IPS-18c (cell line): ENCODE results near the gene SOWAHA.

Experiments
- H3K4me3 ChIP-seq: 2 replicates; pipeline ENCODE4 v1.7.0; 2013; ENCODE audit warnings: low read depth, mild to moderate bottlenecking, low read length, moderate library complexity; ENCODE audit not compliant: insufficient read depth
- H3K9me3 ChIP-seq: one replicate; pipeline ENCODE4 v1.6.1; 2013; ENCODE audit warnings: mild to moderate bottlenecking, low read length, moderate library complexity; ENCODE audit not compliant: control insufficient read depth, insufficient read depth

SOWAHA gene

GRCh38 chr5:132775476-132775961 is 37.6 kb upstream of the SOWAHA start:
- no peak overlapping the region for H3K4me3 ChIP-seq
- no peaks in the 10 kb centered on the region for H3K9me3 ChIP-seq

DNA sequence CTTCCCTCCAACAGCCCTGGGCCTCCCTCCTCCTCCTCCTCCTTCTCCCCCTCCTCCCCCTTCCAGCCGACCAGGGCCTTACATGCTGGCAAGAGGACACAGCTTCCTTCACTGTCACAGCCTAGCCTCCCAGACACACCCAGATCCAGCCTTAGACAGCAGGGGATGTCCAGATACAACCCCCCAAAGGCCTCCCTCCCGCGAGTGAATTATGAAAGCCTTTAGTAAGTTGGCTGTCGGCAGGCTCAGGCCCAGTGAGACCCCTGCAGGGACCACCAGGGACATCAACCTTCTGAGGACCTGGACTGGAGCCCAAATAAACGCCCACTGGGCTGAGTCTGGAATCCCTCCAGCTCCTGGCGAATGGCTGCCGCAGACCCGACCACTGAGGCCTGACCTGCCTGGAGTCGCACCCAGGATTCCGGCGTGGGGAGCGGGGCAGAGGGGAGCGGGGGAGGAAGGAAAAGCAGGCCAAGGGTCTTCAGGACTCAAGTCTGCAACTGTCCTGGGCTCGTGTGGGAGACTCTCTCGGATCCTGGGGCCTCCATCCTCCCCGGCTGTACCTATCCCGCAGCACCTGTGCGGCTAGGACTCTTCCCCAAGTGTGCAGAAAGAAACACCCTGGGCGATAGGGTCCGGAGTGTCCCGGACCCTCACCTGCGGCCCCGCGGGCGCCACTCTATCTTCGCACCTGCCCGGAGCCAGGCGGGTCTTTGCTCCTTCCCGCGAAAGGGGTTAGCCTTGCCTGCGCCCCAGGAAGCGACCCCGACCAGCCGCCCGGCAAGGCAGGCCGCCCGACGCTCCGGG is 36.8 kb upstream of the SOWAHA start:
- no peaks in the 10 kb centered on the region for H3K9me3 ChIP-seq
- H3K4me3 ChIP-seq, result peak overlapping the region; percentile 74

- H3K9me3 ChIP-seq, result no peaks in the 10 kb centered on the region
- peak overlapping the region; percentile 74 for H3K4me3 ChIP-seq
These were observed 36.2 kb upstream of the SOWAHA start for GRCh38 chr5:132776938-132777208.

- no peaks in the 10 kb centered on the region for H3K9me3 ChIP-seq
- H3K4me3 ChIP-seq, result peak within 1 kb of the TSS; percentile 74
These were observed 35.7 kb upstream of the SOWAHA start, which contains the start of gene SEPTIN8 for GRCh38 chr5:132777209-132778069. SEPTIN8 (minus strand) TSS chr5:132777239; CDS start chr5:132777137, 102 bp downstream.

DNA sequence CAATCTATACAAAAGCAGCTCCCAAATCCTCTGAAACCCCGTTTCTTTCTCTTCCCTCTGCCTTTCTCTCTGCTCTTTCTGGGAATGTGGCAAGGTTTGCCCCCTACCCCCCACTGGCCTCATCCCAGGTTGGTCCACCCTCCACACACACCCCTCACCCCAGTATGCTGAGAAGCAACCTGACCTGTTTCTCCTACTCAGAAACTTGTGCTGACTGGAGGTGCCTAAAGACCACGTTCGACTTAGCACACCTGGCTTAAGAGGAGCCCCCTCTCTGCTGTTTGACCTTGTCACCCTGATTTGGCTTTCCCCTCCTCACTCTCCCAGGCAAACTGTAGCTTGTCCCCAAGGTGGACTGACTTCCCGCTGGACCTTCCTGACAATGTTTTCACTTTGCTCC is 35.0 kb upstream of the SOWAHA start:
- Histone ChIP-seq H3K9me3 (no peaks in the 10 kb centered on the region), H3K4me3 (no peak overlapping the region)

- H3K9me3 ChIP-seq, result no peaks in the 10 kb centered on the region
- no peak overlapping the region for H3K4me3 ChIP-seq
These were observed 34.2 kb upstream of the SOWAHA start for GRCh38 chr5:132778856-132779255.

DNA sequence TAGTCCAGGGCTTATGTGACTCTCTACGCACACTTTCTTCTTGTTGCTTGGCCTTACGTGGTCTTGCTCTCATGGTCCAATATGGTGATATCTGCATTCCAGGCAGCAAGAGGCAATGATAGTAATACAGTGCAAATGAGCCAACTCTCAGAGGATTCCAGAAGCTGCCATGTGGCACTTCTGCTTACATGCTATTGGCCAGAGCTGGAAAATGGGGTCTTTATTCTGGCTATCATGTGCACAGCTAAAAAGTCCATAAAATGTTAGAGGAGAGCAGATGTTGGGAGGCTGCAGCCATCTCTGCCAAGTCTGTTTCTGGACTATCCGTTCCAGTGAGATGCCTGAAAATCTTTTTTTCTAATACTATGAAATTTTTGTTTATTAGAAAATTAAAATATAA is 33.1 kb upstream of the SOWAHA start:
- H3K9me3 ChIP-seq, result no peaks in the 10 kb centered on the region
- no peak overlapping the region for H3K4me3 ChIP-seq

DNA sequence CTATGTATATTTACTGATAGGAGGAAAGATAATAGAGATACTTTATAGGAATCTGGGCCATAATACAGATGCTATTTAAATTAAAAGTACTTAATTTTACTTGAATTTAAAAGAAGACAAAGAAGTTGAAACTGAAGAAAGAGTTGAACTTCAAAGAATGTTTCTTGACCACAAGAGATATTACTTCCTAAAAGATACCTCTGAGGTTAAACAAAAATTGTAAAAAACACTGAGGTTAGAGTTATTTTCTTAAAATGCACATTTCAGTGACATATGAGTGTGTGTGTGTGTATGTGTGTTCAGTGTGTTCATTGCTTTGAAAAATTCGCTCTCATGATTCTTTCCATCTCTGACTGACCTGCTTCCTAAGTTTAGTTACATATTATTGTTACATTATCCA is 32.5 kb upstream of the SOWAHA start:
- Histone ChIP-seq H3K4me3 (no peak overlapping the region), H3K9me3 (no peaks in the 10 kb centered on the region)

- Histone ChIP-seq H3K9me3 (no peaks in the 10 kb centered on the region), H3K4me3 (no peak overlapping the region)
These were observed 32.1 kb upstream of the SOWAHA start for GRCh38 chr5:132781029-132781428.

DNA sequence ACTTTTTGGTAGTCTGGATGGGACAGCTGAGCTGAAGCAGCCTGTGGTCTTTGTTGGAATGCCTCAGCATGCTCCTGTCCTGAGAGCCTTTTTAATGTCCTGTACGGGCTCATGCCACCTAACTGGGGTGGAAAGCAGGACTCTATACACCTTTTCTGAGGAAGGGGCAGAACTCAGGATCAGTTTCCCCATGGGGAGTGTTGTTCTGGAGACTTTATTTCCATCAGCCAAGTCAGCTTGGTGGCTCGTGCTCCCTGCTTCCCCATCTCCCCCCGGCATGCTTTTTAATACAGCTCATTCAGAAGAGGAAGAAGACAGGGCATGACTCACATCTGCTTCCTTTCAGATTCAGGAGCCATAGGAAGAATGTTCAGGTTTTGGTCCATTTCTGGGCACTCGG is 31.0 kb upstream of the SOWAHA start:
- Histone ChIP-seq H3K9me3 (no peaks in the 10 kb centered on the region), H3K4me3 (no peak overlapping the region)

DNA sequence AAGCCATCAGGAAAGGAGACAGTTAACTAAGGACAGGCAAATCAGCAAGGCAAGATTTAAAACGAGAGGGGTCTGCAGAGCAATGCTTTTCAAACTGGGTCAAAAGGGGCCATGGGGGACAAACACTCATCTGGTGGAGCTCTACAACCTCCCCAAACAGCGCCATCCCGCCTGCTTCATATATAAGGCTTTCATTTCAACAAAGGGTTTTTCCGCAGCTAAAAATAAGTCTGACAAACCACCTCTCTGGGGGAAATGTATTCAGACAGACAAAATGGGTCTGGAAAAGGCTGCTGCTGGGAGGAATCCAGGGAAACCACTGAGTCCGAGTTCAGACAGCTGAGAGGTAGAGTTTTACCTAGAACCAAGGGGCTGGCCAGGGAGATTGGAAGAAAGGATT is 27.7 kb upstream of the SOWAHA start:
- no peak overlapping the region for H3K4me3 ChIP-seq

GRCh38 chr5:132785864-132786263 is 27.2 kb upstream of the SOWAHA start:
- Histone ChIP-seq H3K9me3 (peaks cover 4% of the 10 kb centered on the region), H3K4me3 (no peak overlapping the region)

More for the DNA sequence above, 27.7 kb upstream of the SOWAHA start:
- H3K9me3 ChIP-seq, result peaks cover 4% of the 10 kb centered on the region

DNA sequence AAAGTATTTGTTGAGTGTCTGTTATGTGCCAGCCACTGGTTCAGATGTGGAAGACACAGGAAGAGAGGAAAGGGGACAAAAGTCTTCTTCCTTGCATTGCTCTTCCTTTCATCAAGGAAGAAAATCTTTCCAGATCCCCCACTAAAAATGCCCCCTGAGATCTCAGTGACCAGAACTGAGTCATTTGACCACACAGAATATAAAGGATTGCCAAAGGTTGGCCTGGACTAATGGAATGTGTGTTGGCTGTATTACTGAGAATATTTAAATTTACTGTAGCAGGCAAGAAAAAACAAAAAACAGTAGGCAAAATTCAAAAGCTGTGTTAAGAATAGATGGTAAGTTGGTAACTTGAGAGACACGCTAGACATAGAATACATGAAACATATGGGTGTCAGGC is 26.0 kb upstream of the SOWAHA start:
- Histone ChIP-seq H3K4me3 (no peak overlapping the region), H3K9me3 (peaks cover 4% of the 10 kb centered on the region)

DNA sequence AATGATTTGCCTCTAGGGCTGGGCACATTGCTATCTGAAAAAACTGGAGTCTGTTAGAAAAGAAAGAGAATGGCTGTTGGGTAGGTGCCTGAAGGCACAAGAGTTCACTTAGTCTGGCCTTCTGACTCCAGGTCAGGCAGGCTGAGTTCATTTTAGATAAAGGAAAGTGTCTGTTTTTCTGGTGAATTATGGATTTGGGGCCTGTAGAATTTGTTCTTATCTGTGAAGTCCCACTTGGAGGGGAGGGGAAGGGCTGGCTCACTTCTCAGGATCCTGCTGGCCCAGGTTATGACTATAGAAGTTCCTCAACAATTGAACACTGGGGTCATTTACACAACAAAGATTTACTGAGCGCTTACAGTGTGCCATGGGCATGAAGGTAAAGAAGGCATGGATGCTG is 24.6 kb upstream of the SOWAHA start:
- Histone ChIP-seq H3K4me3 (no peak overlapping the region), H3K9me3 (peaks cover 4% of the 10 kb centered on the region)

GRCh38 chr5:132788990-132789886 is 23.9 kb upstream of the SOWAHA start:
- Histone ChIP-seq H3K4me3 (no peak overlapping the region), H3K9me3 (peaks cover 4% of the 10 kb centered on the region)

GRCh38 chr5:132790201-132790865 is 22.8 kb upstream of the SOWAHA start:
- no peak overlapping the region for H3K4me3 ChIP-seq
- H3K9me3 ChIP-seq, result peaks cover 4% of the 10 kb centered on the region

DNA sequence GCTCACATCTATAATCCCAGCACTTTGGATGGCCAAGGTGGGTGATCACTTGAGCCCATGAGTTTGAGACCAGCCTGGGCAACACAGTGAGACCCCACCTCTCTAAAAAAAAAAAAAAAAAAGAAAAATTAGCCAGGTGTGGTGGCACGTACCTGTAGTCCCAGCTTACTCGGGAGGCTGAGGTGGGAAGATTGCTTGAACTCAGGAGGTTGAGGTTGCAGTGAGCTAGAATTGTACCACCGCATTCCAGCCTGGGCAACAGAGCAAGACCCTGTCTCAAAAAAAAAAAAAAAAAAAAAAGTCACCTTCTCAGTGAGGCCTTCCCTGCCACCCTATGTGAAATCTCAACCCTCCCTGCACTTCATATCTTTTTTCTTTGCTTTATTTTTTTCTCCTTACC is 22.1 kb upstream of the SOWAHA start:
- H3K4me3 ChIP-seq, result no peak overlapping the region

More for the DNA sequence above, 22.1 kb upstream of the SOWAHA start:
- H3K9me3 ChIP-seq, result peaks cover 4% of the 10 kb centered on the region
